ENCODE measurements around the gene COL12A1.

- TF ChIP-seq CTCF (IDR thresholded peaks at IDR 0.05; ENCODE audit: poor library complexity) (no peak), EZH2 (IDR thresholded peaks at IDR 0.05; ENCODE audit: borderline replicate concordance) (no peak), EZH2phosphoT487 (IDR thresholded peaks at IDR 0.05; ENCODE audit: low read depth, severe bottlenecking, unreplicated experiment) (no peak)
Measured at GRCh38 chr6:75109765-75110164, 96.1 kb downstream of the COL12A1 start.
